Liver (tissue), 9 donors: ENCODE measurements around the gene MESD. TPM values are rescaled to one million over a fixed set of nuclear protein-coding genes. Genes with fewer than 3 reads are reported as not detected.

Source experiments
- DNase-seq: peaks from one replicate; pipeline ENCODE4 v3.0.0-alpha.2; 2017; ENCODE audit warnings: low spot score
- H3K27ac ChIP-seq, 2 donors: one replicate each; pipeline ENCODE4 v1.7.0; 2013; ENCODE audit warnings: inconsistent platforms in 2 of 2, low read length in 2 of 2, control low read depth in 1 of 2, low read depth in 1 of 2, mild to moderate bottlenecking in 1 of 2
- H3K27me3 ChIP-seq, 4 donors: one replicate each; pipeline versions ENCODE4 v1.6.1 to v1.7.0; 2013; ENCODE audit warnings: low read length in 3 of 4, inconsistent platforms in 1 of 4, mild to moderate bottlenecking in 1 of 4, moderate library complexity in 1 of 4; ENCODE audit not compliant: control insufficient read depth in 4 of 4, insufficient read depth in 4 of 4
- H3K36me3 ChIP-seq, 4 donors: one replicate each; pipeline versions ENCODE4 v1.6.1 to v1.7.0; 2013; ENCODE audit warnings: low read length in 3 of 4, mild to moderate bottlenecking in 3 of 4, low read depth in 1 of 4, moderate library complexity in 1 of 4; ENCODE audit not compliant: control insufficient read depth in 4 of 4, insufficient read depth in 3 of 4
- H3K4me1 ChIP-seq, 4 donors: one replicate each; pipeline versions ENCODE4 v1.6.1 to v1.7.0; 2013; ENCODE audit warnings: low read length in 3 of 4, mild to moderate bottlenecking in 3 of 4, moderate library complexity in 1 of 4; ENCODE audit not compliant: control insufficient read depth in 4 of 4, insufficient read depth in 4 of 4
- H3K4me3 ChIP-seq, 3 donors: one replicate each; pipeline versions ENCODE4 v1.6.1 to v1.7.0; 2013; ENCODE audit warnings: low read length in 3 of 3, control low read depth in 1 of 3, low read depth in 1 of 3, mild to moderate bottlenecking in 1 of 3
- H3K9ac ChIP-seq, 2 donors: one replicate each; pipeline ENCODE4 v1.7.0; 2013; ENCODE audit warnings: low read length in 2 of 2, mild to moderate bottlenecking in 2 of 2, moderate library complexity in 2 of 2, control low read depth in 1 of 2, low read depth in 1 of 2
- H3K9me3 ChIP-seq, 4 donors: one replicate each; pipeline versions ENCODE4 v1.6.1 to v1.7.0; 2013; ENCODE audit warnings: low read length in 3 of 4; ENCODE audit not compliant: control insufficient read depth in 4 of 4
- EGR1 ChIP-seq, 2 donors: IDR thresholded peaks; 2 replicates each; pipeline ENCODE4 v1.6.1; 2016 to 2018; ENCODE audit warnings: antibody characterized with exemption in 2 of 2, low read depth in 2 of 2
- FOXA1 ChIP-seq: IDR thresholded peaks from 2 replicates; pipeline ENCODE4 v1.6.1; 2016; ENCODE audit warnings: antibody characterized with exemption
- FOXA2 ChIP-seq: IDR thresholded peaks from 2 replicates; pipeline ENCODE4 v1.6.1; 2016; ENCODE audit warnings: antibody characterized with exemption
- GABPA ChIP-seq, 2 donors: IDR thresholded peaks in 1 of 2; conservative IDR thresholded peaks in 1 of 2; 2 replicates each; pipeline ENCODE4 v1.6.1; 2016; ENCODE audit warnings: antibody characterized with exemption in 2 of 2, mild to moderate bottlenecking in 1 of 2, moderate library complexity in 1 of 2
- HNF4A ChIP-seq, 2 donors: conservative IDR thresholded peaks; 2 replicates each; pipeline ENCODE4 v1.6.1; 2016; ENCODE audit warnings: antibody characterized with exemption in 2 of 2, mild to moderate bottlenecking in 2 of 2
- HNF4G ChIP-seq: IDR thresholded peaks from 2 replicates; pipeline ENCODE4 v1.6.1; 2016; ENCODE audit warnings: antibody characterized with exemption
- JUND ChIP-seq, 2 donors: IDR thresholded peaks; 2 replicates each; pipeline ENCODE4 v1.6.1; 2016; ENCODE audit warnings: antibody characterized with exemption in 2 of 2
- NR2F2 ChIP-seq: IDR thresholded peaks from 2 replicates; pipeline ENCODE4 v1.6.1; 2016; ENCODE audit warnings: antibody characterized with exemption
- RAD21 ChIP-seq, 2 donors: IDR thresholded peaks; 2 replicates each; pipeline ENCODE4 v1.6.1; 2016; ENCODE audit warnings: antibody characterized with exemption in 2 of 2, mild to moderate bottlenecking in 2 of 2
- REST ChIP-seq: IDR thresholded peaks from 2 replicates; pipeline ENCODE4 v1.6.1; 2016; ENCODE audit warnings: antibody characterized with exemption, mild to moderate bottlenecking
- RXRA ChIP-seq, 2 donors: IDR thresholded peaks; 2 replicates each; pipeline ENCODE4 v1.6.1; 2017 to 2018; ENCODE audit warnings: antibody characterized with exemption in 2 of 2, mild to moderate bottlenecking in 1 of 2
- SP1 ChIP-seq: IDR thresholded peaks from 2 replicates; pipeline ENCODE4 v1.6.1; 2018; ENCODE audit warnings: antibody characterized with exemption, mild to moderate bottlenecking
- TAF1 ChIP-seq: conservative IDR thresholded peaks from 2 replicates; pipeline ENCODE4 v1.6.1; 2016; ENCODE audit warnings: antibody characterized with exemption, mild to moderate bottlenecking
- YY1 ChIP-seq: IDR thresholded peaks from 2 replicates; pipeline ENCODE4 v1.6.1; 2016; ENCODE audit warnings: antibody characterized with exemption, mild to moderate bottlenecking
- WGBS: extraction: QIAGEN DNeasy Blood & Tissue Kit; methylation state at CpG from one replicate; pipeline ENCODE4 v1.1.7; 2013; 5-methylcytosine and 5-hydroxymethylcytosine counted together
- polyA plus RNA-seq, 2 donors: library from polyadenylated mRNA; stranded (reverse) in 1 of 2; unstranded in 1 of 2; fragments of 200-250 nt in 1 of 2; fragments of >200 nt in 1 of 2; fragmentation: Nextera tagmentation in 1 of 2; extraction: Ambion mirVana in 1 of 2; gene quantifications; one replicate each; pipeline versions ENCODE4 v1.2.1 to v1.2.3, GENCODE V29; 2013 to 2015
- total RNA-seq, 2 donors: library from RNA; depleted of rRNA; stranded (reverse); fragments of >200 nt; gene quantifications; one replicate each; pipeline ENCODE4 v1.2.3, GENCODE V29; 2014
- TF ChIP-seq, protein P1 (sequence below): IDR thresholded peaks from 2 replicates; pipeline ENCODE4 v1.6.1; 2016; ENCODE audit warnings: antibody characterized with exemption
- TF ChIP-seq, protein P2 (sequence below): fragments of 150-350 bp; IDR thresholded peaks from 2 replicates; pipeline ENCODE4 v1.5.1; 2017; ENCODE audit warnings: improper control_type of control experiment, low read depth, low read length; ENCODE audit not compliant: missing input control
- TF ChIP-seq, protein P3 (sequence below): IDR thresholded peaks from 2 replicates; pipeline ENCODE4 v1.6.1; 2016; ENCODE audit warnings: antibody characterized with exemption
- donor health status: healthy.
- donor health status: healthy.
- donor health status: healthy.
- donor health status: healthy.
- donor health status: healthy.

Gene MESD
- total and polyA plus RNA-seq, 4 donors, result 15.3 to 24.0 (median 17.0) TPM

- DNase-seq, result no peak
- Histone ChIP-seq H3K4me3 (no peak overlapping the region), H3K9ac (no peak overlapping the region), H3K4me1 (peaks cover 0 to 31% (median 17%) of the 10 kb centered on the region in 4 donors), H3K27me3 (no peaks in the 10 kb centered on the region), H3K36me3 (no peaks in the 10 kb centered on the region), H3K27ac (no peak overlapping the region), H3K9me3 (no peaks in the 10 kb centered on the region)
- 77% methylated on average over 3 of the region's 3 CpGs for WGBS
- TF ChIP-seq, protein P1, sequence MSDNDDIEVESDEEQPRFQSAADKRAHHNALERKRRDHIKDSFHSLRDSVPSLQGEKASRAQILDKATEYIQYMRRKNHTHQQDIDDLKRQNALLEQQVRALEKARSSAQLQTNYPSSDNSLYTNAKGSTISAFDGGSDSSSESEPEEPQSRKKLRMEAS, result no peak
- TF ChIP-seq YY1 (no peak), HNF4G (no peak), EGR1 (IDR thresholded peaks at IDR 0.05; ENCODE audit: low read depth in 2 of 2) (no peak), FOXA2 (no peak)
These were observed 40.0 kb upstream of the MESD start for GRCh38 chr15:81029414-81030300.

- WGBS, result 93% methylated on average over 2 of the region's 2 CpGs
- no peak overlapping the region for H3K27ac ChIP-seq
- H3K4me3 ChIP-seq, result no peak overlapping the region
- H3K36me3 ChIP-seq, result no peaks in the 10 kb centered on the region
- no peak overlapping the region for H3K9ac ChIP-seq
- DNase-seq, result no peak
- peaks cover 2 to 17% (median 4%) of the 10 kb centered on the region in 4 donors for H3K4me1 ChIP-seq
- no peak for TF ChIP-seq HNF4A (conservative IDR thresholded peaks at IDR 0.05)
- no peak for TF ChIP-seq RXRA (IDR thresholded peaks at IDR 0.05)
- TF ChIP-seq, protein P2, sequence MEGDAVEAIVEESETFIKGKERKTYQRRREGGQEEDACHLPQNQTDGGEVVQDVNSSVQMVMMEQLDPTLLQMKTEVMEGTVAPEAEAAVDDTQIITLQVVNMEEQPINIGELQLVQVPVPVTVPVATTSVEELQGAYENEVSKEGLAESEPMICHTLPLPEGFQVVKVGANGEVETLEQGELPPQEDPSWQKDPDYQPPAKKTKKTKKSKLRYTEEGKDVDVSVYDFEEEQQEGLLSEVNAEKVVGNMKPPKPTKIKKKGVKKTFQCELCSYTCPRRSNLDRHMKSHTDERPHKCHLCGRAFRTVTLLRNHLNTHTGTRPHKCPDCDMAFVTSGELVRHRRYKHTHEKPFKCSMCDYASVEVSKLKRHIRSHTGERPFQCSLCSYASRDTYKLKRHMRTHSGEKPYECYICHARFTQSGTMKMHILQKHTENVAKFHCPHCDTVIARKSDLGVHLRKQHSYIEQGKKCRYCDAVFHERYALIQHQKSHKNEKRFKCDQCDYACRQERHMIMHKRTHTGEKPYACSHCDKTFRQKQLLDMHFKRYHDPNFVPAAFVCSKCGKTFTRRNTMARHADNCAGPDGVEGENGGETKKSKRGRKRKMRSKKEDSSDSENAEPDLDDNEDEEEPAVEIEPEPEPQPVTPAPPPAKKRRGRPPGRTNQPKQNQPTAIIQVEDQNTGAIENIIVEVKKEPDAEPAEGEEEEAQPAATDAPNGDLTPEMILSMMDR, result no peak
- no peak for TF ChIP-seq TAF1
- TF ChIP-seq RAD21 (IDR thresholded peaks at IDR 0.05), result no peak
- TF ChIP-seq GABPA (IDR thresholded peaks at IDR 0.05 in 1 of 2, conservative IDR thresholded peaks at IDR 0.05 in 1 of 2), result no peak
- no peak for TF ChIP-seq NR2F2
- TF ChIP-seq SP1, result no peak
- TF ChIP-seq JUND (IDR thresholded peaks at IDR 0.05), result no peak
- TF ChIP-seq, protein P3, sequence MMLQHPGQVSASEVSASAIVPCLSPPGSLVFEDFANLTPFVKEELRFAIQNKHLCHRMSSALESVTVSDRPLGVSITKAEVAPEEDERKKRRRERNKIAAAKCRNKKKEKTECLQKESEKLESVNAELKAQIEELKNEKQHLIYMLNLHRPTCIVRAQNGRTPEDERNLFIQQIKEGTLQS, result no peak
- TF ChIP-seq REST, result no peak
- TF ChIP-seq FOXA1, result no peak
- TF ChIP-seq EGR1 (IDR thresholded peaks at IDR 0.05; ENCODE audit: low read depth in 2 of 2), result no peak
- no peak for TF ChIP-seq FOXA2
- TF ChIP-seq, protein P1, result no peak
- no peak for TF ChIP-seq HNF4G
- H3K9me3 ChIP-seq, result no peaks in the 10 kb centered on the region
- no peaks in the 10 kb centered on the region for H3K27me3 ChIP-seq
These were observed 37.4 kb upstream of the MESD start for GRCh38 chr15:81026836-81027599.
